Measurements from ENCODE around the gene ZMYND10.

Gene ZMYND10

GRCh38 chr3:50342813-50343633 lies 2.5 kb downstream of the ZMYND10 start:
- DNase-seq = no peak

GRCh38 chr3:50341996-50342650 lies 3.4 kb downstream of the ZMYND10 start:
- no peak for DNase-seq

- no peak for DNase-seq
These were observed 4.0 kb downstream of the ZMYND10 start for GRCh38 chr3:50341537-50341936.

GRCh38 chr3:50340448-50341329 lies 4.8 kb downstream of the ZMYND10 start, which contains the start of gene RASSF1:
Gene RASSF1, minus strand, starts transcription at chr3:50340836. Its CDS starts 31 bp downstream, at chr3:50340805.
- peak; percentile 90 for DNase-seq

- DNase-seq = no peak
These were observed 5.4 kb downstream of the ZMYND10 start for GRCh38 chr3:50340147-50340447.

GRCh38 chr3:50339485-50340146 lies 5.9 kb downstream of the ZMYND10 start:
- DNase-seq = no peak

GRCh38 chr3:50338965-50339364 lies 6.6 kb downstream of the ZMYND10 start:
- no peak for DNase-seq

GRCh38 chr3:50337175-50337861 lies 8.2 kb downstream of the ZMYND10 start:
- DNase-seq = peak; percentile 99

- no peak for DNase-seq
These were observed 8.9 kb downstream of the ZMYND10 start for GRCh38 chr3:50336452-50337174.

GRCh38 chr3:50334339-50335075 lies 11.0 kb downstream of the ZMYND10 start:
- no peak for DNase-seq

GRCh38 chr3:50333744-50334328 lies 11.7 kb downstream of the ZMYND10 start:
- DNase-seq = no peak

- DNase-seq = no peak
These were observed 14.1 kb downstream of the ZMYND10 start for GRCh38 chr3:50331364-50331907.

GRCh38 chr3:50330330-50330729 lies 15.2 kb downstream of the ZMYND10 start:
- DNase-seq = no peak

GRCh38 chr3:50327943-50328691 lies 17.4 kb downstream of the ZMYND10 start, which contains the start of gene TUSC2:
Gene TUSC2, minus strand, starts transcription at chr3:50328223. Its CDS starts 124 bp downstream, at chr3:50328099.
- peak; percentile 97 for DNase-seq

- no peak for DNase-seq
These were observed 18.4 kb downstream of the ZMYND10 start for GRCh38 chr3:50327129-50327528.

- no peak for DNase-seq
These were observed 19.4 kb downstream of the ZMYND10 start for GRCh38 chr3:50326182-50326541.

- no peak for DNase-seq
These were observed 19.9 kb downstream of the ZMYND10 start for GRCh38 chr3:50325497-50326181.

- no peak for DNase-seq
These were observed 20.4 kb downstream of the ZMYND10 start for GRCh38 chr3:50325113-50325480.
